Chondrocyte (in vitro differentiated cells): ENCODE measurements around the gene SPTLC3. TPM values are rescaled to one million over a fixed set of nuclear protein-coding genes. Genes with fewer than 3 reads are reported as not detected.

Experiments used
- DNase-seq: peaks from one replicate; pipeline ENCODE4 v3.0.0; 2021; ENCODE audit warnings: mixed read lengths, low spot score
- H3K27ac Mint-ChIP-seq: one replicate; pipeline ENCODE4 v1.8.0; 2021; ENCODE audit warnings: mild to moderate bottlenecking, moderate library complexity, mixed read lengths; ENCODE audit not compliant: unreplicated experiment
- H3K27me3 Mint-ChIP-seq: 2 replicates; pipeline ENCODE4 v1.8.0; 2021; ENCODE audit warnings: low read depth, mixed read lengths
- H3K36me3 Mint-ChIP-seq: 2 replicates; pipeline ENCODE4 v1.8.0; 2021; ENCODE audit warnings: low read depth, mixed read lengths
- H3K4me1 Mint-ChIP-seq: 2 replicates; pipeline ENCODE4 v1.8.0; 2021; ENCODE audit warnings: low read depth, mild to moderate bottlenecking, mixed read lengths
- H3K4me3 Mint-ChIP-seq: one replicate; pipeline ENCODE4 v1.8.0; 2021; ENCODE audit warnings: mild to moderate bottlenecking, moderate library complexity, mixed read lengths; ENCODE audit not compliant: unreplicated experiment
- H3K9me3 Mint-ChIP-seq: 2 replicates; pipeline ENCODE4 v1.8.0; 2021; ENCODE audit warnings: low read depth, mixed read lengths
- CTCF ChIP-seq: fragments of 200-600 bp; sonication (generic); IDR thresholded peaks from 2 replicates; pipeline ENCODE4 v1.5.0; 2021; ENCODE audit warnings: antibody characterized with exemption, mild to moderate bottlenecking, moderate library complexity
- long read RNA-seq: library from polyadenylated mRNA; stranded (forward); transcript quantifications from one replicate; pipeline ENCODE4 v2.0.0, GENCODE V29; 2021
- total RNA-seq: library from RNA; stranded (reverse); gene quantifications from 3 replicates; pipeline ENCODE4 v1.2.1, GENCODE V29; 2021

The SPTLC3 gene
- total RNA-seq: 5.0 to 11.9 TPM (median 5.8 TPM) in 3 replicates
- long read RNA-seq, full-length matches to known transcripts: 3 of 7 reads
- long read RNA-seq, partial matches to known transcripts: 0 of 7 reads
- long read RNA-seq, other reads (novel, unspliced or antisense): 4 of 7 reads

GRCh38 chr20:13008761-13009681, at the start of gene SPTLC3:
Gene SPTLC3 (plus strand): TSS chr20:13008972. CDS start chr20:13009268, 296 bp downstream.
- no peak for DNase-seq
- H3K9me3 Mint-ChIP-seq: no peaks in the 10 kb centered on the region
- peaks cover 52% of the 10 kb centered on the region for H3K4me1 Mint-ChIP-seq
- peak; percentile 34 for TF ChIP-seq CTCF
- H3K27me3 Mint-ChIP-seq: no peaks in the 10 kb centered on the region
- peak within 1 kb of the TSS; percentile 68 for H3K4me3 Mint-ChIP-seq
- H3K36me3 Mint-ChIP-seq: no peaks in the 10 kb centered on the region
- H3K27ac Mint-ChIP-seq: peak within 1 kb of the TSS; percentile 84

GRCh38 chr20:12961725-12962124, 47.0 kb upstream of the SPTLC3 start:
- Mint-ChIP-seq H3K27me3 (no peaks in the 10 kb centered on the region), H3K9me3 (no peaks in the 10 kb centered on the region), H3K27ac (no peak overlapping the region), H3K4me1 (no peaks in the 10 kb centered on the region), H3K4me3 (no peak overlapping the region), H3K36me3 (no peaks in the 10 kb centered on the region)
- TF ChIP-seq CTCF: no peak
- DNase-seq: no peak

DNA sequence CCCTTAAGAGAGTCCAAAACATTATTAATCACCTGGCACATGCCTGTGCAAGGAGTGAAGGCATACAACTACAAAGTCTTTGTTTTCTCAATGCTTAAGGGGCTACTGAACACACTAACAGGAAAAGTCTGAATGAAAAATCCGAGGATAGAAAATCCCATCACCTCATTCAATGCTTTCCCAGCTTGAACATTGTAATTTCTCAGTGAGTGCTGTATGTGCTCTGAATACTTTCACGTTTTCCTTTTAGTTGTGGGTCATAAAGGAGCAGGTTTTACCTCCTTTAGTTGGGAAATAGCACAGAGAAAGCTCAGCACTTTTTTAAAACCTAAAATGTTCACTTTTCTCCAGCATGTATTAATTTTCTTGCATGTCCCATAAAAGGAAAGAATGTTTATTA, 45.9 kb upstream of the SPTLC3 start:
- H3K9me3 Mint-ChIP-seq: no peaks in the 10 kb centered on the region
- H3K4me3 Mint-ChIP-seq: no peak overlapping the region
- no peaks in the 10 kb centered on the region for H3K4me1 Mint-ChIP-seq
- no peaks in the 10 kb centered on the region for H3K36me3 Mint-ChIP-seq
- DNase-seq: no peak
- no peak overlapping the region for H3K27ac Mint-ChIP-seq
- no peak for TF ChIP-seq CTCF
- H3K27me3 Mint-ChIP-seq: no peaks in the 10 kb centered on the region

DNA sequence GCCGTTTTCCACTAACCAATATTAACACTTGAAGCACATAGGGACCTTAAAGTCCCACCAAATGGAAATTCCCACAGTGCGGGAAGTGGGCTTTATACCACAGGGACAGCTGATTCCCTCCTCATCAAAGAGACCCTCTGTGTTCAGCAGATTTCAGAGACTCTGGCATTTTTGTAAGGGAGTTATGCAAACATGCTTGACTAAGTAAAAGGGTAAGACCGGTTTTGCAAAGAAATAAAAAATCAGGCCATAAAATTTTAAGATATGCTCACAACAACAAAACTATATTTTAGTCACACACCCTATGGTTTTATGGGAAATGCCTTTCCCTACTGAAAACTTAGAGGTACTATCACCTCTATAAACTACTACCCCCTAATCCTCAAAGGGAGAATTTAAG, 45.4 kb upstream of the SPTLC3 start:
- Mint-ChIP-seq H3K4me1 (no peaks in the 10 kb centered on the region), H3K4me3 (no peak overlapping the region), H3K36me3 (no peaks in the 10 kb centered on the region), H3K27me3 (no peaks in the 10 kb centered on the region), H3K27ac (no peak overlapping the region), H3K9me3 (no peaks in the 10 kb centered on the region)
- TF ChIP-seq CTCF: no peak
- no peak for DNase-seq

DNA sequence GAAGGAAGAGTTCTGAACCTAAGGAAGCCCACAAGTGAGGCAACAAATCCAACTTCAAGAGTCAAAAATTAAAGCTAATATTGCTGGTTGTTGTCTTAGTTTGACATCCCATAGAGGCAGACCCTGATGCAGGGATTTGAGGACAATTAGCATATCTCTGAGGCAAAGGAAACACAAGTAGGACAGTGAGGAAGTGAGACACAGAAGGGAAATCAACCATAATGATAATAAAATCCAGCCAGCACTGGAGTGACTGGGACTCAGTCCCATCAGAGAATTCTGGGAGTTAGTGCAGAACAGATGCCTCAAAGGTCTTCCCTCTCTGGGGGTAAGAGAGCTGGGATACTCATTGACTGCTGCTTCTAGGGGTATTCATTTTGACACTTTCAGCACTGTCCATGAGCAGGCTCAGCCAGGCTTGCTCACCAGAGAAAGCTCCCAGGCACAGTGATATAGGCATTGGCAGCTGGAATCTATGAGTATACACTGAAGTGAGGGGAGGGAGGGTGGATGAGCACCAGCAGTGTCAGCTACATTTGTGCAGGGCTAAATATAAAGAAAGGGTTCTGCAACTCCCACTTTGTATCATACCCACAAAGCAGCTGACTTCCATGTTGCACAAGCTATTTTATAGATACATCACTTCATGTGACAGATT, 43.4 kb upstream of the SPTLC3 start:
- Mint-ChIP-seq H3K9me3 (no peaks in the 10 kb centered on the region), H3K36me3 (no peaks in the 10 kb centered on the region), H3K4me3 (no peak overlapping the region), H3K4me1 (peaks cover under 1% of the 10 kb centered on the region), H3K27me3 (no peaks in the 10 kb centered on the region), H3K27ac (no peak overlapping the region)
- TF ChIP-seq CTCF: no peak
- no peak for DNase-seq
